Thyroid gland (tissue), 4 donors: Measurements from ENCODE around the gene KCNIP3.

Experiments used
- CTCF ChIP-seq, 6 experiments: fragments of 200-600 bp in 3 of 6; fragments of 450-650 bp in 3 of 6; sonication (generic) in 3 of 6; IDR thresholded peaks; one replicate each; pipeline ENCODE4 v1.5.1; 2016 to 2019; ENCODE audit warnings: antibody characterized with exemption in 6 of 6, mild to moderate bottlenecking in 2 of 6, inconsistent platforms in 1 of 6, moderate library complexity in 1 of 6
- POLR2A ChIP-seq, 2 donors: fragments of 450-650 bp; IDR thresholded peaks; one replicate each; pipeline ENCODE4 v1.6.1; 2017; ENCODE audit warnings: antibody characterized with exemption in 2 of 2, mild to moderate bottlenecking in 2 of 2, moderate library complexity in 1 of 2

DNA sequence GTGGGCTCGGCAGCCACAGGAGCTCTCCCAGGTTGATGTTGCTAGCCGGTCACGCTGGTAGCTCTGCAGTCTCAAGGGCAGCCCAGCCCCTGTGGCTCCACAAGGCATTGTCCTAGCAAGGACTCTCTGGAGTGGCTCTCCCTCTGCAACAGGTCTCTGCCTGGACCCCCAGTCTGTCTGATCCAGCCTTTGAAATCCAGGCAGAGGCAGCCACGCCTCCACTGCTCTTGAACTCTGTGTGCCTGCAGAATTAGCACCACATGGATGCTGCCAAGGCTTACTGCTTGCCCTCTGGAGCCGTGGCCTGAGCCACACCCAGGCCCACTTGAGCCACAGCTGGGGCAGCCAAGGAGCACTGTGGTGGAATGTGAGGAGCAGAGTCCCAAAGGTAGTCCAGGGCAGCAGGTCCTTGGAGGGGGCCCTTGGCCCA lies 62.4 kb downstream of the KCNIP3 start:
- TF ChIP-seq CTCF (IDR thresholded peaks at IDR 0.05): no peak
- TF ChIP-seq POLR2A (IDR thresholded peaks at IDR 0.05): no peak
